T-helper 2 cell treated with Interferon-gamma antibody and Interleukin-4, amounts not matched to agents 5 μg/mL and 100 μg/mL, for 36 hours (primary cell): ENCODE results near the gene NACA2.
"Not testable (repeated sequence)": the region's sequence is repeated elsewhere in the genome, so short reads cannot be mapped to it uniquely, and the experiment has no call there.

Source experiments
- DNase-seq: peaks from one replicate; pipeline ENCODE4 v3.0.0; 2021; ENCODE audit warnings: low spot score
- H3K27ac Mint-ChIP-seq: one replicate; pipeline ENCODE4 v1.8.0; 2021; ENCODE audit warnings: mild to moderate bottlenecking, mixed read lengths
- H3K27me3 Mint-ChIP-seq: one replicate; pipeline ENCODE4 v1.8.0; 2021; ENCODE audit warnings: low read depth, mixed read lengths
- H3K36me3 Mint-ChIP-seq: one replicate; pipeline ENCODE4 v1.8.0; 2021; ENCODE audit warnings: low read depth, mixed read lengths
- H3K4me1 Mint-ChIP-seq: one replicate; pipeline ENCODE4 v1.8.0; 2021; ENCODE audit warnings: low read depth, mixed read lengths
- H3K4me3 Mint-ChIP-seq: one replicate; pipeline ENCODE4 v1.8.0; 2022; ENCODE audit warnings: mild to moderate bottlenecking, moderate library complexity, mixed read lengths
- H3K9me3 Mint-ChIP-seq: one replicate; pipeline ENCODE4 v1.8.0; 2021; ENCODE audit warnings: mixed read lengths

The NACA2 gene

GRCh38 chr17:61579347-61579746 is 11.7 kb downstream of the NACA2 start:
- H3K27me3 Mint-ChIP-seq = peaks cover 34% of the 10 kb centered on the region

DNA sequence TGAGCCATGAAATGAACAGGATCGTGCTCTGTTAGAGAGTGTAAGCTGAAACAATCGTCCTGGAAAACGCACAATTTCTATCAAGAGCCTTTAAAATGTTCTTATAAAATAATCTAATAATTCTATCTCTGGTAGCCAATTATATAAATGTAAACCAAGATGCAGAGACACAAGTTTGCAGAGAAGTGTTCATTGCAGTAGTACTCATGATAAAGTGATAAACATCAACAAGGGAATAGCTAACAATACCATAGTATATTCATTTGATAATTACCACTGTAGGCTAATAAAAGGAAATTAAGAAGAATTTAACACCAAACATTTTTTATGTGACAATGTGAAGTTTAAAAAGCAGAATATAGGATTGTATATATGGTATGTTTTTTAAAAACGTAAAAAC is 12.4 kb downstream of the NACA2 start:
- no peak overlapping the region for H3K27ac Mint-ChIP-seq

More at GRCh38 chr17:61579347-61579746, 11.7 kb downstream of the NACA2 start:
- Mint-ChIP-seq H3K4me3 (no peak overlapping the region), H3K36me3 (no peaks in the 10 kb centered on the region), H3K9me3 (no peaks in the 10 kb centered on the region), H3K4me1 (no peaks in the 10 kb centered on the region), H3K27ac (no peak overlapping the region)
- DNase-seq = no peak

GRCh38 chr17:61575983-61576382 is 15.0 kb downstream of the NACA2 start:
- H3K27me3 Mint-ChIP-seq = peaks cover 27% of the 10 kb centered on the region
- no peak overlapping the region for H3K4me3 Mint-ChIP-seq
- H3K27ac Mint-ChIP-seq = no peak overlapping the region
- DNase-seq = no peak
- no peaks in the 10 kb centered on the region for H3K4me1 Mint-ChIP-seq
- H3K36me3 Mint-ChIP-seq = no peaks in the 10 kb centered on the region
- H3K9me3 Mint-ChIP-seq = no peaks in the 10 kb centered on the region

More for the DNA sequence above, 12.4 kb downstream of the NACA2 start:
- no peak overlapping the region for H3K4me3 Mint-ChIP-seq
- no peaks in the 10 kb centered on the region for H3K9me3 Mint-ChIP-seq
- no peaks in the 10 kb centered on the region for H3K36me3 Mint-ChIP-seq
- DNase-seq = no peak
- no peaks in the 10 kb centered on the region for H3K4me1 Mint-ChIP-seq
- peaks cover 38% of the 10 kb centered on the region for H3K27me3 Mint-ChIP-seq

- no peak overlapping the region for H3K4me3 Mint-ChIP-seq
- no peaks in the 10 kb centered on the region for H3K36me3 Mint-ChIP-seq
- no peak overlapping the region for H3K27ac Mint-ChIP-seq
- DNase-seq = no peak
- peaks cover 25% of the 10 kb centered on the region for H3K27me3 Mint-ChIP-seq
- no peaks in the 10 kb centered on the region for H3K9me3 Mint-ChIP-seq
- H3K4me1 Mint-ChIP-seq = no peaks in the 10 kb centered on the region
These were observed 15.6 kb downstream of the NACA2 start for GRCh38 chr17:61575352-61575975.

- H3K9me3 Mint-ChIP-seq = no peaks in the 10 kb centered on the region
- H3K4me1 Mint-ChIP-seq = no peaks in the 10 kb centered on the region
- no peak for DNase-seq
- peaks cover 22% of the 10 kb centered on the region for H3K27me3 Mint-ChIP-seq
- no peak overlapping the region for H3K4me3 Mint-ChIP-seq
- no peaks in the 10 kb centered on the region for H3K36me3 Mint-ChIP-seq
- H3K27ac Mint-ChIP-seq = no peak overlapping the region
These were observed 16.3 kb downstream of the NACA2 start for GRCh38 chr17:61574542-61575351.

DNA sequence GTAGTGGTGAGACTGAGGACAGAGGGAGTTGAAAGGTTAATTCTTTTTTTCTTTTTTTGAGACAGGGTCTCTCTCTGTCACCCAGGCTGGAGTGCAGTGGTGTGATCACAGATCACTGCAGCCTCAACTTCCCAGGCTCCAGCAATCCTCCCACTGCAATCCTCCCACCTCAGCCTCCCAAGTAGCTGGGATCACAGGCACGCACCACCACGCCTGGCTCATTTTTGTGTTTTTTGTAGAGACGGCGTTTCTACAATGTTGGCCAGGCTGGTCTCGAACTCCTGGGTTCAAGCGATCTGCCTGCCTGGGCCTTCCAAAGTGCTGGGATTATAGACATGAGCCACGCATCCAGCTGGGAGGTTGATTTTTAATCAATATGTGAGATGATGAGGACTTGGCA is 18.5 kb downstream of the NACA2 start:
- H3K27me3 Mint-ChIP-seq = peaks cover 19% of the 10 kb centered on the region
- not testable (repeated sequence) for H3K9me3 Mint-ChIP-seq, H3K4me3 Mint-ChIP-seq, H3K36me3 Mint-ChIP-seq, H3K4me1 Mint-ChIP-seq, DNase-seq, H3K27ac Mint-ChIP-seq

DNA sequence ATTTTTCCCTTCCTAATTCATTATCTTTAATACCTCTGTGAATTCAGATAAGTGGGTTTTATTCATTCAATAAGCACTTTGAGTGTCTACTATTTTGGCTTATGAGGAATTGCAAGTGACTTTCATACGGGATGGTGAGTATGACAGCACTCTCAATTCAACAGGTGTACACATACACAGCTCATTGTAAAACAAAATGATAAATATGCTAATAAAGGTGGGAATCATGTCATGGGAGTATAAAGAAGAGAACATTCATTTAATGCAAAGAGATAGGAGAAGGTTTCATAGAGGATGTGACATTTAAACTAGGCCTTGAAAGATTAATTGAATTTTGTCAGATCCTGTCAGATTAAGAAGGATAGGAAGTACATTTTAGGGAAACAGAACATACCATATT is 19.4 kb downstream of the NACA2 start:
- H3K36me3 Mint-ChIP-seq = no peaks in the 10 kb centered on the region
- peaks cover 19% of the 10 kb centered on the region for H3K27me3 Mint-ChIP-seq
- H3K4me3 Mint-ChIP-seq = no peak overlapping the region
- H3K4me1 Mint-ChIP-seq = no peaks in the 10 kb centered on the region
- DNase-seq = no peak
- no peak overlapping the region for H3K27ac Mint-ChIP-seq
- H3K9me3 Mint-ChIP-seq = no peaks in the 10 kb centered on the region

GRCh38 chr17:61570118-61570517 is 20.9 kb downstream of the NACA2 start:
- Mint-ChIP-seq H3K27me3 (peaks cover 12% of the 10 kb centered on the region), H3K4me3 (no peak overlapping the region), H3K9me3 (no peaks in the 10 kb centered on the region), H3K36me3 (no peaks in the 10 kb centered on the region), H3K27ac (no peak overlapping the region), H3K4me1 (no peaks in the 10 kb centered on the region)
- DNase-seq = no peak

DNA sequence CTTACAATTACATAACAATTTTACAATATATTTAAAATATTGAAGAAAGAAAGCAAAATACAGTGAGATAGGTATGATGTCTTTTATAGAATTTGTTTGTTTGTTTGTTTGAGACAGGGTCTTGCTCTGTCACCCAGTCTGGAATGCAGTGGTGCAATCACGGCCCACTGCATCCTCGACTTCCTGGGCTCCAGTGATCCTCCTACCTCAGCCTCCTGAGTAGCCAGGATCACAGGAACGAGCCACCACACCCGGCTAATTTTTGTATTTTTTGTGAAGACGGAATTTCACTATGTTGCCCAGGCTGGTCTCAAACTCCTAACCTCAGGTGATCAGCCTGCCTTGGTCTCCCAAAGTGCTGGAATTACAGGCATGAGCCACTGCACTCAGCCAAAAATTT is 21.5 kb downstream of the NACA2 start:
- not testable (repeated sequence) for H3K4me3 Mint-ChIP-seq, DNase-seq, H3K27ac Mint-ChIP-seq, H3K36me3 Mint-ChIP-seq, H3K9me3 Mint-ChIP-seq, H3K4me1 Mint-ChIP-seq
- peaks cover 10% of the 10 kb centered on the region for H3K27me3 Mint-ChIP-seq

- Mint-ChIP-seq H3K4me1 (no peaks in the 10 kb centered on the region), H3K27ac (no peak overlapping the region), H3K27me3 (peaks cover 5% of the 10 kb centered on the region), H3K9me3 (no peaks in the 10 kb centered on the region), H3K4me3 (no peak overlapping the region), H3K36me3 (no peaks in the 10 kb centered on the region)
- no peak for DNase-seq
These were observed 22.6 kb downstream of the NACA2 start for GRCh38 chr17:61568219-61569072.

DNA sequence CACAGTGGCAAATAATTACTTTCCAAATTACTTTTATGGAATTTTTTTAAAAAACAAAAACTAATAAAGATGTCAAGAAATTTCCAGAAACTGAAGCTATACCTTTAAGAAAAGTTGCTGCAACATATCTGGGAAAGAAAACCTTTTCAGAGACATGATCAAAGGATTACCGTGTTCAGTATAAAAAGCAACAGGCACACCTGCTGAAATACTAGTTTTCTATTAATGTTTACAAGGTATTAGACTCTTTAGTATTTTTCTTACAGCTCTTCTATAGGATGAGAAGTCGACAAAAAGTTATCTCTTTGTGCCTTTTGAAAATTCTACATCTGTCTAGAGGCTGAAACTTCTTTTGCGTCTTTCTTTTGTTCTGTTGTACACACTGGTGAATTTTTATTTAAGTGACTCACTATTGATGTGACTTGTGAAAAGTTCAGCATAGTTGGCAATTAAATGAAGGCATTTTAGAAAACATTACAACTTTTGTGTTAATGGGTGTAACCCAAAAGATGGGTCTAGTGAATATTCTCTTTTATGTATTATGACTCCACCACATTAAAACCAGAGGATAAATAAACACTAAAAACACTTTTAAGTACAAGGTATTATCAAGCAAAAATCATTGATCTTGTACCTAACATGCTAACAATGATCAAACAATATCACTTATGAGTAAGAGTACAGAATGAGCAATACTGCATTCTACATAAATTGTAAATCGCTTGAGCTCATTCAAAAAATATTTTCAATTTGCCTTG is 23.8 kb downstream of the NACA2 start:
- no peak for DNase-seq
- H3K36me3 Mint-ChIP-seq = no peaks in the 10 kb centered on the region
- H3K27me3 Mint-ChIP-seq = peaks cover 10% of the 10 kb centered on the region
- H3K4me3 Mint-ChIP-seq = no peak overlapping the region
- no peaks in the 10 kb centered on the region for H3K4me1 Mint-ChIP-seq
- H3K9me3 Mint-ChIP-seq = no peaks in the 10 kb centered on the region
- no peak overlapping the region for H3K27ac Mint-ChIP-seq

DNA sequence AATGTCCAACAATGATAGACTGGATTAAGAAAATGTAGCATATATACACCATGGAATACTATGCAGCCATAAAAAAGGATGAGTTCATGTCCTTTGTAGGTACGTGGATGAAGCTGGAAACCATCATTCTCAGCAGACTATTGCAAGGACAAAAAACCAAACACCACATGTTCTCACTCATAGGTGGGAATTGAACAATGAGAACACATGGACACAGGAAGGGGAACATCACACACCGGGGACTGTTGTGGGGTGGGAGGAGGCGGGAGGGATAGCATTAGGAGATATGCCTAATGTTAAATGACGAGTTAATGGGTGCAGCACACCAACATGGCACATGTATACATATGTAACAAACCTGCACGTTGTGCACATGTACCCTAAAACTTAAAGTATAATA is 24.6 kb downstream of the NACA2 start:
- not testable (repeated sequence) for H3K9me3 Mint-ChIP-seq, H3K4me3 Mint-ChIP-seq, H3K36me3 Mint-ChIP-seq, H3K27ac Mint-ChIP-seq, H3K4me1 Mint-ChIP-seq, DNase-seq
- peaks cover 10% of the 10 kb centered on the region for H3K27me3 Mint-ChIP-seq

DNA sequence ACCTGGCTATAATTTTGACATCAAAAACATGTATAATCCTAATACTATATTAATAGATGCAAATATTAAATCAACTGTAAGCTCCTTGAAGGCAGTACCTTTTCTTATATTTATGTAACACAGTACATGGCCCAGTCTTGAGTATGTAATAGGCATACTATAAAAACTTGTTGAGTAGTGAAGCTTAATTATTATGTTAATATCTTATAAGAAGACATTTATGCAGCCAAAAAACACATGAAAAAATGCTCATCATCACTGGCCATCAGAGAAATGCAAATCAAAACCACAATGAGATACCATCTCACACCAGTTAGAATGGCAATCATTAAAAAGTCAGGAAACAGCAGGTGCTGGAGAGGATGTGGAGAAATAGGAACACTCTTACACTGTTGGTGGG is 25.2 kb downstream of the NACA2 start:
- H3K27ac Mint-ChIP-seq, H3K9me3 Mint-ChIP-seq, H3K4me3 Mint-ChIP-seq, DNase-seq, H3K4me1 Mint-ChIP-seq, H3K36me3 Mint-ChIP-seq: not testable (repeated sequence)
- peaks cover 12% of the 10 kb centered on the region for H3K27me3 Mint-ChIP-seq
